ENCODE measurements around the gene SLC31A1. TPM values are rescaled to one million over a fixed set of nuclear protein-coding genes. Genes with fewer than 3 reads are reported as not detected.

The SLC31A1 gene
- total and polyA plus RNA-seq, 2 experiments from 2014 or later = 35.8 to 37.1 TPM

DNA sequence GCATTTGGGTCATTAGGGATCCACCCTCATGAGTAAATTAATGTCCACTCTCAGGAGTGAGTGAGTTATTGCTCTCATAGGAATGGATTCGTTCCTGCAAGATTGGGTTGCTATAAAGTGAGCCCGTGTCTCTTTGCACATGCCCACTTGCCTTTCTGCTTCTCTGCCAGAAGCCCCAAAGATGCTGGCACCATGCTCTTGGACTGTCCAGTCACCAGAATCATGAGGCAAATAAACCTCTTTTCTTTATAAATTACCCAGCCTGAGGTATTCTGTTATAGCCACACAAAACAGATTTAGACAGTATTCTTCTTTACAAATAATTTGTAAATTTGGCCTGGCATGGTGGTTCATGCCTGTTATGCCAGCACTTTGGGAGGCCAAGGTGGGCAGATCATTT is 29.5 kb downstream of the SLC31A1 start:
- Histone ChIP-seq H3K27ac (no peak overlapping the region), H3F3A (ENCODE audit: insufficient read depth) (no peaks in the 10 kb centered on the region), H3K79me2 (ENCODE audit: insufficient read depth) (peaks cover 85% of the 10 kb centered on the region), H3K4me3 (no peak overlapping the region), H3K4me1 (ENCODE audit: insufficient read depth) (no peaks in the 10 kb centered on the region), H3K36me3 (ENCODE audit: low read depth) (0 out of 2 replicates have a peak, but pooled peaks cover 3% of the 10 kb centered on the region), H3K9ac (no peak overlapping the region), H3K9me3 (ENCODE audit: low read depth) (no peaks in the 10 kb centered on the region), H2AFZ (no peak overlapping the region), H3K9me2 (ENCODE audit: insufficient read depth) (no peaks in the 10 kb centered on the region), H3K27me3 (replicated peaks; ENCODE audit: insufficient read depth) (no peaks in the 10 kb centered on the region), H4K20me1 (ENCODE audit: insufficient read depth) (no peaks in the 10 kb centered on the region), H3K4me2 (ENCODE audit: unreplicated experiment) (no peak overlapping the region)
- no peak for TF ChIP-seq EZH2 (IDR thresholded peaks at IDR 0.05; ENCODE audit: insufficient read depth, poor library complexity, severe bottlenecking)
- TF ChIP-seq EZH2phosphoT487 (IDR thresholded peaks at IDR 0.05; ENCODE audit: insufficient read depth, low read depth) = no peak
- in situ Hi-C loops (cut with MboI) = no loop called here
- DNase-seq = no peak
- 94 to 100% methylated on average over 2 of the region's 2 CpGs for WGBS, 2 experiments (ENCODE audit: low coverage in 1 of 2, low lambda C conversion rate in 2 of 2, missing lambda C conversion rate in 2 of 2)

DNA sequence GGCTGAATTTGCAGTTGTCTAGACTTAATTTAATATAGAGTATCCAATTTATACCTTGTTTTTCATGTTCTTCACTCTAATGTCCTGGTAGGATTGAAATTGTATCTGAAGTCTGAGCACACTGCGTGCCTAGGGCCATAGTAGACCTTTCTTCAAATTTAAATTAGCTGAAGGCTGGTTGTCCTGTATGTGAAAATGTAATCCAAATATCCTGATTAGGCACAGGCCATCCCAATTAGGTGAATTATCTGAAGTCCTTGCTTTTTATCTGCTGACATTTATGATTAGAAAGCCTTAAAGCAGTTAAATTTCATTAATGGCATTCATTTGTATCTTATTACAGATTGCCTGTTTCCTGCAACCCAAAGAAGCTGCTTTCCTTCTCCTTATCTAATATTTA is 33.6 kb downstream of the SLC31A1 start:
- Histone ChIP-seq H4K20me1 (ENCODE audit: insufficient read depth) (no peaks in the 10 kb centered on the region), H3K9me2 (ENCODE audit: insufficient read depth) (no peaks in the 10 kb centered on the region), H3K4me3 (no peak overlapping the region), H3K27ac (no peak overlapping the region), H3K4me2 (ENCODE audit: unreplicated experiment) (no peak overlapping the region), H3K9ac (no peak overlapping the region), H3K79me2 (ENCODE audit: insufficient read depth) (peaks cover 48% of the 10 kb centered on the region), H3K9me3 (ENCODE audit: low read depth) (no peaks in the 10 kb centered on the region), H2AFZ (no peak overlapping the region), H3F3A (ENCODE audit: insufficient read depth) (no peaks in the 10 kb centered on the region), H3K4me1 (ENCODE audit: insufficient read depth) (no peaks in the 10 kb centered on the region), H3K27me3 (replicated peaks; ENCODE audit: insufficient read depth) (no peaks in the 10 kb centered on the region), H3K36me3 (ENCODE audit: low read depth) (peaks cover 29% of the 10 kb centered on the region)
- in situ Hi-C loops (cut with MboI) = no loop called here
- WGBS, 2 experiments (ENCODE audit: low coverage in 1 of 2, low lambda C conversion rate in 2 of 2, missing lambda C conversion rate in 2 of 2) = 91 to 100% methylated on average over 1 of the region's 1 CpG
- DNase-seq = no peak
- no peak for TF ChIP-seq EZH2phosphoT487 (IDR thresholded peaks at IDR 0.05; ENCODE audit: insufficient read depth, low read depth)
- no peak for TF ChIP-seq EZH2 (IDR thresholded peaks at IDR 0.05; ENCODE audit: insufficient read depth, poor library complexity, severe bottlenecking)

DNA sequence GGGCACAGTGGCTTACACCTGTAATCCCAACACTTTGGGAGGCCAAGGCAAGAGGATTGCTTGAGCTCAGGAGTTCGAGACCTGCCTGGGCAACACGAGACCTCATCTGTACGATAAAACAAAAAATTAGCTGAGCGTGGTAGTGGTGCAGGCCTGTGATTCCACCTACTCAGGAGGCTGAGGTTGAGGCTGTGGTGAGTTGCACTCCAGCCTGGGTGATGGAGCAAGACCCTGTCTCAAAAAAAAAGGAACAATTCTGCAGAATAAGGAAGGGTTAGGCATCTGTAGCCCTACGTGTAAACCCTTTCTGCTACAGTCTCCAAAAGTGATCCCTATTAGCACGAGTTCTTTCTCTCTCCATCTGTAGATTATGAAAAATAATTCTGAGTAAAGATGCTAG is 34.1 kb downstream of the SLC31A1 start:
- DNase-seq = no peak
- H3K9me2 ChIP-seq (ENCODE audit: insufficient read depth) = no peaks in the 10 kb centered on the region
- in situ Hi-C loops (cut with MboI) = no loop called here
- no peaks in the 10 kb centered on the region for H3K4me1 ChIP-seq (ENCODE audit: insufficient read depth)
- peaks cover 48% of the 10 kb centered on the region for H3K79me2 ChIP-seq (ENCODE audit: insufficient read depth)
- H3K4me3 ChIP-seq = no peak overlapping the region
- no peaks in the 10 kb centered on the region for H3K9me3 ChIP-seq (ENCODE audit: low read depth)
- peaks cover 29% of the 10 kb centered on the region for H3K36me3 ChIP-seq (ENCODE audit: low read depth)
- no peak overlapping the region for H3K9ac ChIP-seq
- H4K20me1 ChIP-seq (ENCODE audit: insufficient read depth) = no peaks in the 10 kb centered on the region
- TF ChIP-seq EZH2 (IDR thresholded peaks at IDR 0.05; ENCODE audit: insufficient read depth, poor library complexity, severe bottlenecking) (no peak), EZH2phosphoT487 (IDR thresholded peaks at IDR 0.05; ENCODE audit: insufficient read depth, low read depth) (no peak)
- no peak overlapping the region for H3K27ac ChIP-seq
- no peaks in the 10 kb centered on the region for H3K27me3 ChIP-seq (replicated peaks; ENCODE audit: insufficient read depth)
- no peak overlapping the region for H2AFZ ChIP-seq
- H3K4me2 ChIP-seq (ENCODE audit: unreplicated experiment) = no peak overlapping the region
- H3F3A ChIP-seq (ENCODE audit: insufficient read depth) = no peaks in the 10 kb centered on the region
- 98% methylated on average over 6 of the region's 6 CpGs for whole genome bisulfite sequencing, 2 experiments (ENCODE audit: low coverage in 1 of 2, low lambda C conversion rate in 2 of 2, missing lambda C conversion rate in 2 of 2)

- no peak overlapping the region for H3K4me2 ChIP-seq (ENCODE audit: unreplicated experiment)
- H3K9ac ChIP-seq = no peak overlapping the region
- in situ Hi-C loops (cut with MboI) = no loop called here
- no peaks in the 10 kb centered on the region for H3K9me3 ChIP-seq (ENCODE audit: low read depth)
- DNase-seq = no peak
- no peaks in the 10 kb centered on the region for H3K9me2 ChIP-seq (ENCODE audit: insufficient read depth)
- no peak overlapping the region for H2AFZ ChIP-seq
- H3F3A ChIP-seq (ENCODE audit: insufficient read depth) = no peaks in the 10 kb centered on the region
- WGBS, 2 experiments (ENCODE audit: low coverage in 1 of 2, low lambda C conversion rate in 2 of 2, missing lambda C conversion rate in 2 of 2) = 85 to 89% methylated on average over 3 of the region's 3 CpGs
- TF ChIP-seq EZH2 (IDR thresholded peaks at IDR 0.05; ENCODE audit: insufficient read depth, poor library complexity, severe bottlenecking) = no peak
- no peak for TF ChIP-seq EZH2phosphoT487 (IDR thresholded peaks at IDR 0.05; ENCODE audit: insufficient read depth, low read depth)
- no peak overlapping the region for H3K4me3 ChIP-seq
- H3K27me3 ChIP-seq (replicated peaks; ENCODE audit: insufficient read depth) = no peaks in the 10 kb centered on the region
- no peak overlapping the region for H3K27ac ChIP-seq
- peaks cover 24% of the 10 kb centered on the region for H3K79me2 ChIP-seq (ENCODE audit: insufficient read depth)
- H3K36me3 ChIP-seq (ENCODE audit: low read depth) = peaks cover 49% of the 10 kb centered on the region
- H4K20me1 ChIP-seq (ENCODE audit: insufficient read depth) = no peaks in the 10 kb centered on the region
- H3K4me1 ChIP-seq (ENCODE audit: insufficient read depth) = no peaks in the 10 kb centered on the region
Measured at GRCh38 chr9:113257863-113258262, 36.5 kb downstream of the SLC31A1 start.

DNA sequence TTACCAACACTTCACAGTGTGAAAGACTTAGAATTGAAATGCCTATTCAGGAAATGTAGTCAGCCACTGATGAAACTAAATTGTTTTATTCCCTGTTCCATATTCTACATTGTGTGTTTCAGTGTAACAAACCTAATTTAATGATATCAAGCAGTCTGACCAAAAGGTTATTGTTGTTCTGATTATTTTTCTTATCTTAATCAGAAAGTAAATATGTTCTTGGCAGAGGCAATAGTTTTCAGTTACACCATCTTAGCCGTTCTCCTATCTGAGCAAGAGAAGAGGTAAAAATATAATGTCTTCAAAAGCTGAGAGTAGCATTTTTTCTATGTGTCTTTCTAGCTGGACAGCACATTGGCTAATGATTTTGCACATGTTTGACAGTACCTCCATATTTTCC is 36.9 kb downstream of the SLC31A1 start:
- in situ Hi-C loops (cut with MboI) = no loop called here
- H3K4me2 ChIP-seq (ENCODE audit: unreplicated experiment) = no peak overlapping the region
- H3K4me1 ChIP-seq (ENCODE audit: insufficient read depth) = no peaks in the 10 kb centered on the region
- no peaks in the 10 kb centered on the region for H3K9me3 ChIP-seq (ENCODE audit: low read depth)
- no peak for DNase-seq
- TF ChIP-seq EZH2 (IDR thresholded peaks at IDR 0.05; ENCODE audit: insufficient read depth, poor library complexity, severe bottlenecking) (no peak), EZH2phosphoT487 (IDR thresholded peaks at IDR 0.05; ENCODE audit: insufficient read depth, low read depth) (no peak)
- no peak overlapping the region for H3K9ac ChIP-seq
- 96 to 100% methylated on average over 1 of the region's 1 CpG for WGBS, 2 experiments (ENCODE audit: low coverage in 1 of 2, low lambda C conversion rate in 2 of 2, missing lambda C conversion rate in 2 of 2)
- H4K20me1 ChIP-seq (ENCODE audit: insufficient read depth) = no peaks in the 10 kb centered on the region
- H3K27me3 ChIP-seq (replicated peaks; ENCODE audit: insufficient read depth) = no peaks in the 10 kb centered on the region
- H3K79me2 ChIP-seq (ENCODE audit: insufficient read depth) = peaks cover 19% of the 10 kb centered on the region
- no peak overlapping the region for H3K27ac ChIP-seq
- H3F3A ChIP-seq (ENCODE audit: insufficient read depth) = no peaks in the 10 kb centered on the region
- H3K36me3 ChIP-seq (ENCODE audit: low read depth) = peaks cover 49% of the 10 kb centered on the region
- no peaks in the 10 kb centered on the region for H3K9me2 ChIP-seq (ENCODE audit: insufficient read depth)
- no peak overlapping the region for H2AFZ ChIP-seq
- no peak overlapping the region for H3K4me3 ChIP-seq

All from GM23248 (cell line).